NT2/D1 (cell line): ENCODE measurements around the gene HOXA3.

Source experiments
- SUZ12 ChIP-seq: IDR thresholded peaks from 2 replicates; pipeline ENCODE4 v1.6.1; 2011; ENCODE audit not compliant: insufficient read length, insufficient read depth; ENCODE audit errors: extremely low read depth
- ZNF274 ChIP-seq: IDR thresholded peaks from 2 replicates; pipeline ENCODE4 v1.6.1; 2011; ENCODE audit warnings: mild to moderate bottlenecking, low read depth, low read length

- TF ChIP-seq ZNF274 (no peak), SUZ12 (peak; percentile 0)
These were observed 32.9 kb upstream of the HOXA3 start, which contains the start of gene HOXA11 for GRCh38 chr7:27185013-27185853.
